H1 (cell line): ENCODE results near the gene MTHFD1. TPM values are rescaled to one million over a fixed set of nuclear protein-coding genes. Genes with fewer than 3 reads are reported as not detected.

Experiments used
- CTCF ChIA-PET: fragments of 300-600 bp; sonication (Branson Sonifier 250); formaldehyde crosslinking; loops from one replicate; lab custom pipeline; 2021; ENCODE audit not compliant: partially characterized antibody; lab: Charles Lee
- POLR2A ChIA-PET: fragments of 300-600 bp; sonication (Branson Sonifier 250); formaldehyde crosslinking; loops from one replicate; lab custom pipeline; 2021; ENCODE audit warnings: inconsistent platforms; ENCODE audit not compliant: partially characterized antibody; lab: Charles Lee
- DNase-seq, 2 experiments: peaks; one replicate each; pipeline versions ENCODE4 v3.0.0 to v3.0.0-alpha.2; 2010 to 2022; ENCODE audit warnings: low spot score in 2 of 2, low read depth in 1 of 2, mixed read lengths in 1 of 2
- FAIRE-seq: peaks from 2 replicates; lab custom pipeline; 2011; peaks lifted over from hg19 to GRCh38; lab: Jason Lieb, UNC
- H2AFZ ChIP-seq: 2 replicates; pipeline ENCODE4 v1.8.1; 2012; ENCODE audit warnings: low read length, inconsistent platforms
- H2AK5ac ChIP-seq: 2 replicates; pipeline ENCODE4 v1.6.1; 2013; ENCODE audit warnings: low read depth, low read length
- H2BK120ac ChIP-seq: replicated peaks from 2 replicates; pipeline ENCODE3; 2013; ENCODE audit warnings: low read depth, low read length, inconsistent platforms
- H2BK12ac ChIP-seq: 2 replicates; pipeline ENCODE4 v1.6.1; 2013; ENCODE audit warnings: low read depth, low read length
- H2BK15ac ChIP-seq: 2 replicates; pipeline ENCODE4 v1.6.1; 2013; ENCODE audit warnings: low read length
- H2BK20ac ChIP-seq: 2 replicates; pipeline ENCODE4 v1.6.1; 2013; ENCODE audit warnings: low read length
- H2BK5ac ChIP-seq: 2 replicates; pipeline ENCODE4 v1.6.1; 2013; ENCODE audit warnings: low read depth, low read length
- H3K14ac ChIP-seq: 2 replicates; pipeline ENCODE4 v1.6.1; 2013; ENCODE audit warnings: inconsistent platforms; ENCODE audit not compliant: insufficient read length
- H3K18ac ChIP-seq: 2 replicates; pipeline ENCODE4 v1.6.1; 2013; ENCODE audit warnings: low read length; ENCODE audit errors: extremely low read depth
- H3K23ac ChIP-seq: 2 replicates; pipeline ENCODE4 v1.6.1; 2013; ENCODE audit warnings: inconsistent platforms; ENCODE audit not compliant: insufficient read length
- H3K23me2 ChIP-seq: 2 replicates; pipeline ENCODE4 v1.6.1; 2013; ENCODE audit warnings: low read depth, low read length
- H3K27ac ChIP-seq: 2 replicates; pipeline ENCODE4 v1.6.1; 2011; ENCODE audit warnings: low read depth, low read length, inconsistent platforms
- H3K27me3 ChIP-seq, 4 experiments: replicated peaks in 1 of 4; 1 replicate in 1 of 4; 2 replicates in 3 of 4; pipeline versions ENCODE4 v1.6.1 to v1.8.1; 2011 to 2013; ENCODE audit warnings: low read length in 3 of 4, mild to moderate bottlenecking in 3 of 4, inconsistent platforms in 2 of 4, mixed read lengths in 2 of 4, moderate library complexity in 1 of 4; ENCODE audit not compliant: control insufficient read depth in 3 of 4, insufficient read depth in 3 of 4; ENCODE audit errors: extremely low read depth in 1 of 4
- H3K36me3 ChIP-seq, 4 experiments: 2 replicates each; pipeline versions ENCODE4 v1.6.1 to v1.8.1; 2011 to 2013; ENCODE audit warnings: mild to moderate bottlenecking in 4 of 4, low read length in 3 of 4, moderate library complexity in 2 of 4, control low read depth in 1 of 4, inconsistent platforms in 1 of 4; ENCODE audit not compliant: insufficient read depth in 4 of 4, control insufficient read depth in 2 of 4
- H3K4ac ChIP-seq: replicated peaks from 2 replicates; pipeline ENCODE3; 2013; ENCODE audit warnings: low read length, low read depth, mixed read lengths, inconsistent platforms; ENCODE audit not compliant: insufficient read length
- H3K4me1 ChIP-seq, 4 experiments: replicated peaks in 1 of 4; 1 replicate in 1 of 4; 2 replicates in 3 of 4; pipeline versions ENCODE4 v1.6.1 to v1.8.1; 2011 to 2013; ENCODE audit warnings: low read length in 3 of 4, inconsistent platforms in 2 of 4, mixed read lengths in 1 of 4; ENCODE audit not compliant: insufficient read depth in 4 of 4, control insufficient read depth in 3 of 4
- H3K4me2 ChIP-seq, 2 experiments: 2 replicates each; pipeline versions ENCODE4 v1.6.1 to v1.8.1; 2011 to 2013; ENCODE audit warnings: low read depth in 2 of 2, low read length in 2 of 2, control low read depth in 1 of 2, inconsistent platforms in 1 of 2, mild to moderate bottlenecking in 1 of 2; ENCODE audit not compliant: insufficient read depth in 1 of 2
- H3K4me3 ChIP-seq, 4 experiments: fragments of 200-600, 300-600 bp in 1 of 4; sonication (generic), shearing (Covaris generic), sonication (Bioruptor Twin) in 1 of 4; 2 replicates each; pipeline versions ENCODE4 v1.5.1 to v1.8.1; 2011 to 2016; ENCODE audit warnings: low read length in 4 of 4, low read depth in 3 of 4, control low read depth in 2 of 4, inconsistent platforms in 2 of 4, mild to moderate bottlenecking in 2 of 4, mixed read lengths in 1 of 4, moderate library complexity in 1 of 4; ENCODE audit not compliant: insufficient read depth in 2 of 4; ENCODE audit errors: extremely low read depth in 1 of 4
- H3K56ac ChIP-seq: replicated peaks from 2 replicates; pipeline ENCODE3; 2013; ENCODE audit warnings: low read depth, mild to moderate bottlenecking, mixed read lengths, low read length, inconsistent platforms; ENCODE audit not compliant: insufficient read length
- H3K79me1 ChIP-seq: 2 replicates; pipeline ENCODE4 v1.6.1; 2013; ENCODE audit warnings: low read depth, low read length, control low read depth
- H3K79me2 ChIP-seq, 2 experiments: 2 replicates each; pipeline versions ENCODE4 v1.6.1 to v1.8.1; 2012 to 2013; ENCODE audit warnings: low read length in 2 of 2, mild to moderate bottlenecking in 2 of 2, inconsistent platforms in 1 of 2; ENCODE audit not compliant: insufficient read depth in 2 of 2, control insufficient read depth in 1 of 2
- H3K9ac ChIP-seq, 4 experiments: replicated peaks in 1 of 4; 1 replicate in 1 of 4; 2 replicates in 3 of 4; pipeline versions ENCODE4 v1.6.1 to v1.8.1; 2011 to 2013; ENCODE audit warnings: low read depth in 3 of 4, low read length in 3 of 4, control low read depth in 2 of 4, mild to moderate bottlenecking in 2 of 4, moderate library complexity in 2 of 4, inconsistent platforms in 1 of 4; ENCODE audit errors: extremely low read depth in 1 of 4
- H3K9me3 ChIP-seq, 2 experiments: 2 replicates each; pipeline versions ENCODE4 v1.6.1 to v1.8.1; 2012 to 2013; ENCODE audit warnings: mild to moderate bottlenecking in 2 of 2, moderate library complexity in 2 of 2, control low read depth in 1 of 2, inconsistent platforms in 1 of 2, low read depth in 1 of 2, low read length in 1 of 2, mixed read lengths in 1 of 2; ENCODE audit not compliant: insufficient read depth in 2 of 2
- H4K20me1 ChIP-seq, 2 experiments: replicated peaks in 1 of 2; 2 replicates each; pipeline versions ENCODE3 to v1.8.1; 2011 to 2013; ENCODE audit warnings: inconsistent platforms in 2 of 2, low read length in 2 of 2, mild to moderate bottlenecking in 1 of 2; ENCODE audit not compliant: insufficient read depth in 2 of 2, control insufficient read depth in 1 of 2
- H4K5ac ChIP-seq: 2 replicates; pipeline ENCODE4 v1.6.1; 2013; ENCODE audit warnings: low read length, low read depth, mixed read lengths, inconsistent platforms; ENCODE audit not compliant: insufficient read length
- H4K8ac ChIP-seq: 2 replicates; pipeline ENCODE4 v1.8.0; 2013; ENCODE audit warnings: mild to moderate bottlenecking, moderate library complexity, low read length, inconsistent platforms; ENCODE audit not compliant: insufficient read depth; ENCODE audit errors: extremely low read depth
- H4K91ac ChIP-seq: replicated peaks from 2 replicates; pipeline ENCODE3; 2013; ENCODE audit warnings: low read length, mixed read lengths, inconsistent platforms; ENCODE audit not compliant: insufficient read length
- EZH2 ChIP-seq: fragments of 200-600 bp; sonication (generic); IDR thresholded peaks from 2 replicates; pipeline ENCODE4 v1.7.1; 2012; ENCODE audit warnings: low read depth, mild to moderate bottlenecking, moderate library complexity, low read length, inconsistent platforms; ENCODE audit not compliant: severe bottlenecking
- POLR2AphosphoS5 ChIP-seq: IDR thresholded peaks from 2 replicates; pipeline ENCODE4 v1.6.1; 2011; ENCODE audit warnings: low read depth, low read length
- WGBS, 2 experiments: shearing (Covaris generic) in 1 of 2; methylation state at CpG; one replicate each; pipeline versions ENCODE4 v1.1.6 to v1.1.7; 2013 to 2015; ENCODE audit warnings: low lambda C conversion rate in 2 of 2, mixed read lengths in 2 of 2, inconsistent platforms in 1 of 2, low coverage in 1 of 2, missing lambda C conversion rate in 1 of 2; ENCODE audit not compliant: insufficient replicate concordance in 2 of 2, insufficient coverage in 1 of 2, insufficient read length in 1 of 2; ENCODE audit errors: extremely low coverage in 1 of 2, missing lambda C conversion rate in 1 of 2; 5-methylcytosine and 5-hydroxymethylcytosine counted together
- polyA plus RNA-seq, 7 experiments: library from polyadenylated mRNA; depleted of rRNA in 3 of 7; stranded (reverse) in 5 of 7; unstranded in 2 of 7; fragments of >200 nt in 5 of 7; fragments of 200-250 nt in 2 of 7; gene quantifications; 1 replicate in 5 of 7; 2 replicates in 1 of 7; 4 replicates in 1 of 7; pipeline versions ENCODE4 v1.2.1 to v1.2.3, GENCODE V29; 2011 to 2013; ENCODE audit warnings: missing spikeins in 2 of 7, mixed read lengths in 2 of 7
- total RNA-seq: library from RNA; stranded (reverse); fragmentation: NEBNext Ultra II Directional; extraction: Animal tissue kit (Norgen Biotek cat#: 25700); gene quantifications from 2 replicates; pipeline ENCODE4 v1.2.1, GENCODE V29; 2021

Gene MTHFD1
- total and polyA plus RNA-seq, 2 of the 8 experiments (the other 6 are each of a cell fraction or from before 2014, with no cell fraction given), result 79.7 to 332 TPM

GRCh38 chr14:64461221-64461620 lies 73.1 kb downstream of the MTHFD1 start:
- CTCF ChIA-PET, result interaction anchor here (0.7 to 1.0 kb wide), 2 partner anchors 26 to 210 kb away, joined by 3 to 4 read pairs; no protein-coding TSS in a partner anchor

More at GRCh38 chr14:64461221-64461620, 73.1 kb downstream of the MTHFD1 start:
- FAIRE-seq (no peak), DNase-seq (no peak)
- no peaks in the 10 kb centered on the region for H3K9me3 ChIP-seq
- H3K36me3 ChIP-seq, result peaks cover 4 to 26% (median 21%) of the 10 kb centered on the region in 4 experiments; a peak in 7 of 8 replicates
- H4K20me1 ChIP-seq, result peaks cover 0 to 2% of the 10 kb centered on the region in 2 experiments
- no peak overlapping the region for H2AFZ ChIP-seq
- peaks cover 11% of the 10 kb centered on the region for H3K23me2 ChIP-seq
- no peak overlapping the region for H4K8ac ChIP-seq
- no peak overlapping the region for H2BK15ac ChIP-seq
- H3K4me1 ChIP-seq, result peaks cover 0 to 6% (median 4%) of the 10 kb centered on the region in 4 experiments; a peak in 4 of 7 replicates
- no peak overlapping the region for H3K4me2 ChIP-seq
- H3K27me3 ChIP-seq, result no peaks in the 10 kb centered on the region
- POLR2A ChIA-PET, result interaction anchor here (0.9 to 6.1 kb wide), 4 partner anchors 9 to 43 kb away, joined by 3 to 52 read pairs (median 4); partner anchors contain the start of genes ZBTB1 and ZBTB25
- H3K23ac ChIP-seq, result no peak overlapping the region
- no peak overlapping the region for H3K4ac ChIP-seq
- H3K9ac ChIP-seq, result no peak overlapping the region
- no peak overlapping the region for H3K4me3 ChIP-seq
- H2AK5ac ChIP-seq, result no peak overlapping the region
- no peaks in the 10 kb centered on the region for H3K79me2 ChIP-seq
- H2BK12ac ChIP-seq, result no peak overlapping the region
- H4K91ac ChIP-seq, result no peak overlapping the region
- no peak overlapping the region for H3K27ac ChIP-seq
- no peak overlapping the region for H2BK20ac ChIP-seq
- H4K5ac ChIP-seq, result no peak overlapping the region
- H3K14ac ChIP-seq, result no peak overlapping the region
- no peak overlapping the region for H3K56ac ChIP-seq
- no peak overlapping the region for H3K18ac ChIP-seq
- 96% methylated on average over 3 of the region's 3 CpGs; no CpG with 5 or more reads in 1 of the 2 experiments for WGBS, 2 experiments
- no peak overlapping the region for H2BK5ac ChIP-seq
- H2BK120ac ChIP-seq, result no peak overlapping the region
- TF ChIP-seq POLR2AphosphoS5 (peak; percentile 22; the same call in 1 of the 2 replicates), EZH2 (no peak)
- no peaks in the 10 kb centered on the region for H3K79me1 ChIP-seq
